ENCODE data around the gene ANXA2.

DNA sequence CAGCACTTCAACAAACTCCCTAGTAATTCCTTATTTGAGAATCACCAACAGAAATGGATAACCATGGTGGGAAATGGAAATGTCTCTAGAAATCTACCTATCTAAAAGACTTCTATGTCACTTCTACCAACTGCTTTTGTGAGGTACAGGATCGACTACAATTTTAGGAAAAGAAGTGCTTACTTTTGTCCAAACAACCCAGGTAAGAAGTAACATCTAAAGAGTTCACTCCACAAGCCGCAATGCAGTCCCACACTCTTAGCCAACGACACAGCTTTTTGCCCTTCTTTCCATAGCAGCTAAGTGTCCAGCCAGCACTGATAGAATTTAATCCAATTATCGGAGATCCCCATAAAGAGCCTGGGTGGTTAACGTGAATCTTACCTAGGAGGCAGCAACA, 28.1 kb downstream of the ANXA2 start:
- TF ChIP-seq GATA3 (IDR thresholded peaks at IDR 0.05; ENCODE audit: low read depth, low read length) (no peak), GATA2 (IDR thresholded peaks at IDR 0.05; ENCODE audit: low read depth, low read length) (no peak)
